ENCODE measurements around the gene RASAL3. TPM values are rescaled to one million over a fixed set of nuclear protein-coding genes. Genes with fewer than 3 reads are reported as not detected.

Gene RASAL3
- total and polyA plus RNA-seq, 12 donors = 1.1 to 20.5 (median 5.4) TPM

- Histone ChIP-seq H3K4me3 (no peak overlapping the region), H3K27me3 (peaks cover 21% of the 10 kb centered on the region), H3K36me3 (replicated peaks in 1 of 2) (no peaks in the 10 kb centered on the region), H3K4me1 (replicated peaks in 1 of 2) (peaks cover 2 to 7% of the 10 kb centered on the region in 2 donors), H3K9me3 (replicated peaks in 1 of 3) (no peaks in the 10 kb centered on the region), H3K27ac (no peak overlapping the region)
- intact Hi-C loops (cut with DNase I) = loop anchor here (5.0 to 10.0 kb wide), 2 partner anchors 101 to 103 kb away; no protein-coding TSS in a partner anchor
- peak in 1 of 6 experiments; percentile 2 for TF ChIP-seq CTCF (IDR thresholded peaks at IDR 0.05)
- TF ChIP-seq POLR2A (IDR thresholded peaks at IDR 0.05) = no peak
- DNase-seq = peak in 2 of 7 donors; percentile 18 to 48
- WGBS, 4 donors = 70 to 84% (median 77%) methylated on average over 8 to 17 of the region's 17 CpGs
Observed at GRCh38 chr19:15453906-15454860, 10.2 kb downstream of the RASAL3 start.

- H3K4me1 ChIP-seq (replicated peaks in 1 of 2) = peaks cover 7 to 10% of the 10 kb centered on the region in 2 donors
- peak overlapping the region in 2 of 4 donors; percentile 38 to 61 for H3K4me3 ChIP-seq
- peaks cover 21% of the 10 kb centered on the region for H3K27me3 ChIP-seq
- H3K9me3 ChIP-seq (replicated peaks in 1 of 3) = no peaks in the 10 kb centered on the region
- peak overlapping the region in 4 of 5 donors; percentile 66 to 87 (median 86) for H3K27ac ChIP-seq
- intact Hi-C loops (cut with DNase I) = loop anchor here (5.0 to 10.0 kb wide), 2 partner anchors 102 to 104 kb away; no protein-coding TSS in a partner anchor
- TF ChIP-seq POLR2A (IDR thresholded peaks at IDR 0.05) (no peak), CTCF (IDR thresholded peaks at IDR 0.05) (peak in 5 of 6 experiments; percentile 21 to 50 (median 41))
- 3 to 24% (median 19%) methylated on average over 17 to 44 of the region's 44 CpGs for WGBS, 4 donors
- H3K36me3 ChIP-seq (replicated peaks in 1 of 2) = no peaks in the 10 kb centered on the region
- DNase-seq = peak; percentile 41 to 67 (median 57)
Observed at GRCh38 chr19:15453091-15453578, 11.2 kb downstream of the RASAL3 start.

GRCh38 chr19:15452111-15453047 is 12.0 kb downstream of the RASAL3 start:
- WGBS, 4 donors = 23 to 33% (median 27%) methylated on average over 12 to 37 of the region's 37 CpGs
- H3K4me3 ChIP-seq = peak overlapping the region in 2 of 4 donors; percentile 38 to 61
- intact Hi-C loops (cut with DNase I) = loop anchor here (5.0 to 10.0 kb wide), 2 partner anchors 102 to 105 kb away; no protein-coding TSS in a partner anchor
- H3K27me3 ChIP-seq = peaks cover 17% of the 10 kb centered on the region
- TF ChIP-seq POLR2A (IDR thresholded peaks at IDR 0.05) (peak; percentile 80 to 94), CTCF (IDR thresholded peaks at IDR 0.05) (no peak)
- peaks cover 7 to 10% of the 10 kb centered on the region in 2 donors for H3K4me1 ChIP-seq (replicated peaks in 1 of 2)
- no peaks in the 10 kb centered on the region for H3K36me3 ChIP-seq (replicated peaks in 1 of 2)
- peak; percentile 93 to 97 (median 96) for DNase-seq
- peak overlapping the region in 4 of 5 donors; percentile 66 to 87 (median 86) for H3K27ac ChIP-seq
- H3K9me3 ChIP-seq (replicated peaks in 1 of 3) = no peaks in the 10 kb centered on the region
